WTC11 (cell line): Measurements from ENCODE around the gene CDHR5. TPM values are rescaled to one million over a fixed set of nuclear protein-coding genes. Genes with fewer than 3 reads are reported as not detected.
A peak's percentile ranks its signal among the peaks of the same experiment; 100 is the strongest.

ENCODE experiments used
- ATAC-seq: fragments of 200-7000 bp; cut with Tn5 transposase; 2 replicates; pipeline ENCODE4 v1.10.0; 2021; ENCODE audit warnings: mild to moderate bottlenecking, moderate library complexity
- CTCF ChIA-PET: fragments of 300-600 bp; sonication (Branson Sonifier 250); formaldehyde crosslinking; loops from one replicate; lab custom pipeline; 2021; ENCODE audit warnings: antibody characterized with exemption; lab: Charles Lee
- POLR2A ChIA-PET: fragments of 350-600 bp; sonication (Branson Sonifier 250); formaldehyde crosslinking; loops from one replicate; lab custom pipeline; 2021; ENCODE audit warnings: antibody characterized with exemption; lab: Charles Lee
- DNase-seq: peaks from one replicate; pipeline ENCODE4 v3.0.0; 2021; ENCODE audit warnings: low spot score
- H3K27ac Mint-ChIP-seq: 2 replicates; pipeline ENCODE4 v1.8.0; 2021; ENCODE audit warnings: mixed read lengths
- H3K27me3 Mint-ChIP-seq: 2 replicates; pipeline ENCODE4 v1.8.0; 2021; ENCODE audit warnings: low read depth, mild to moderate bottlenecking, moderate library complexity, mixed read lengths
- H3K36me3 Mint-ChIP-seq: 2 replicates; pipeline ENCODE4 v1.8.0; 2021; ENCODE audit warnings: mixed read lengths
- H3K4me1 Mint-ChIP-seq: 2 replicates; pipeline ENCODE4 v1.8.0; 2022; ENCODE audit warnings: mixed read lengths
- H3K4me3 Mint-ChIP-seq: 2 replicates; pipeline ENCODE4 v1.8.0; 2021; ENCODE audit warnings: mild to moderate bottlenecking, moderate library complexity, mixed read lengths
- H3K9me3 Mint-ChIP-seq: 2 replicates; pipeline ENCODE4 v1.8.0; 2021; ENCODE audit warnings: mixed read lengths
- CTCF ChIP-seq: fragments of 200-600 bp; IDR thresholded peaks from 2 replicates; pipeline ENCODE4 v1.8.0; 2022; ENCODE audit warnings: antibody characterized with exemption
- E2F5 ChIP-seq: sonication (generic); formaldehyde crosslinking; IDR thresholded peaks from 2 replicates; pipeline ENCODE4 v1.8.1; 2022; ENCODE audit warnings: mild to moderate bottlenecking, moderate library complexity, missing genetic modification reagents
- EMX1 ChIP-seq: fragments of 250-450 bp; sonication (Bioruptor Pico); IDR thresholded peaks from 2 replicates; pipeline ENCODE4 v1.8.0; 2021; ENCODE audit warnings: mild to moderate bottlenecking
- FOXP1 ChIP-seq: sonication (generic); formaldehyde crosslinking; IDR thresholded peaks from 2 replicates; pipeline ENCODE4 v1.8.0; 2022; ENCODE audit warnings: missing genetic modification reagents, mild to moderate bottlenecking, moderate library complexity, borderline replicate concordance
- GRHL2 ChIP-seq: fragments of 250-450 bp; sonication (Bioruptor Pico); IDR thresholded peaks from 2 replicates; pipeline ENCODE4 v1.8.0; 2022; ENCODE audit warnings: mild to moderate bottlenecking, moderate library complexity; ENCODE audit not compliant: insufficient replicate concordance, severe bottlenecking
- HMGA2 ChIP-seq: fragments of 250-450 bp; sonication (Bioruptor Pico); IDR thresholded peaks from 2 replicates; pipeline ENCODE4 v1.4.0; 2021; ENCODE audit warnings: mild to moderate bottlenecking, moderate library complexity
- IRF2 ChIP-seq: sonication (generic); formaldehyde crosslinking; IDR thresholded peaks from 2 replicates; pipeline ENCODE4 v1.8.0; 2022; ENCODE audit warnings: low read depth, missing genetic modification reagents, borderline replicate concordance
- MXD4 ChIP-seq: fragments of 250-450 bp; sonication (Bioruptor Pico); IDR thresholded peaks from 2 replicates; pipeline ENCODE4 v1.8.0; 2021; ENCODE audit warnings: mild to moderate bottlenecking, moderate library complexity, borderline replicate concordance
- PRRX2 ChIP-seq: fragments of 250-450 bp; sonication (Bioruptor Pico); IDR thresholded peaks from 2 replicates; pipeline ENCODE4 v1.8.0; 2021; ENCODE audit warnings: mild to moderate bottlenecking
- TCF7 ChIP-seq: sonication (generic); formaldehyde crosslinking; IDR thresholded peaks from 2 replicates; pipeline ENCODE4 v1.8.0; 2022; ENCODE audit warnings: mild to moderate bottlenecking, low read depth, missing genetic modification reagents, moderate library complexity
- TEAD1 ChIP-seq: sonication (generic); formaldehyde crosslinking; IDR thresholded peaks from 2 replicates; pipeline ENCODE4 v1.8.0; 2022; ENCODE audit warnings: mild to moderate bottlenecking, missing genetic modification reagents
- TP53 ChIP-seq: sonication (generic); formaldehyde crosslinking; IDR thresholded peaks from 2 replicates; pipeline ENCODE4 v1.8.1; 2023; ENCODE audit warnings: mild to moderate bottlenecking, missing genetic modification reagents
- ZNF232 ChIP-seq: sonication (generic); formaldehyde crosslinking; IDR thresholded peaks from 2 replicates; pipeline ENCODE4 v1.8.0; 2022; ENCODE audit warnings: mild to moderate bottlenecking, missing genetic modification reagents
- ZNF263 ChIP-seq: sonication (generic); formaldehyde crosslinking; IDR thresholded peaks from 2 replicates; pipeline ENCODE4 v1.8.1; 2022; ENCODE audit warnings: low read depth, mild to moderate bottlenecking, moderate library complexity, missing genetic modification reagents
- ZNF317 ChIP-seq: sonication (generic); formaldehyde crosslinking; IDR thresholded peaks from 2 replicates; pipeline ENCODE4 v1.8.1; 2023; ENCODE audit warnings: low read depth, mild to moderate bottlenecking, moderate library complexity, missing genetic modification reagents, borderline replicate concordance
- ZNF671 ChIP-seq: fragments of 250-450 bp; sonication (Bioruptor Pico); IDR thresholded peaks from 2 replicates; pipeline ENCODE4 v1.8.0; 2021; ENCODE audit warnings: mild to moderate bottlenecking
- total RNA-seq: library from RNA; stranded (reverse); gene quantifications from 3 replicates; pipeline ENCODE4 v1.2.3, GENCODE V29; 2021
- TF ChIP-seq, protein P1 (sequence below): fragments of 250-450 bp; sonication (Bioruptor Pico); IDR thresholded peaks from 2 replicates; pipeline ENCODE4 v1.9.0; 2021; ENCODE audit warnings: mild to moderate bottlenecking, borderline replicate concordance
- TF ChIP-seq, protein P2 (sequence below): sonication (generic); formaldehyde crosslinking; IDR thresholded peaks from 2 replicates; pipeline ENCODE4 v1.8.1; 2022; ENCODE audit warnings: low read depth, mild to moderate bottlenecking, moderate library complexity, missing genetic modification reagents, borderline replicate concordance

Gene CDHR5
- total RNA-seq, 1 experiment from 2014 or later = 0.26 TPM

DNA sequence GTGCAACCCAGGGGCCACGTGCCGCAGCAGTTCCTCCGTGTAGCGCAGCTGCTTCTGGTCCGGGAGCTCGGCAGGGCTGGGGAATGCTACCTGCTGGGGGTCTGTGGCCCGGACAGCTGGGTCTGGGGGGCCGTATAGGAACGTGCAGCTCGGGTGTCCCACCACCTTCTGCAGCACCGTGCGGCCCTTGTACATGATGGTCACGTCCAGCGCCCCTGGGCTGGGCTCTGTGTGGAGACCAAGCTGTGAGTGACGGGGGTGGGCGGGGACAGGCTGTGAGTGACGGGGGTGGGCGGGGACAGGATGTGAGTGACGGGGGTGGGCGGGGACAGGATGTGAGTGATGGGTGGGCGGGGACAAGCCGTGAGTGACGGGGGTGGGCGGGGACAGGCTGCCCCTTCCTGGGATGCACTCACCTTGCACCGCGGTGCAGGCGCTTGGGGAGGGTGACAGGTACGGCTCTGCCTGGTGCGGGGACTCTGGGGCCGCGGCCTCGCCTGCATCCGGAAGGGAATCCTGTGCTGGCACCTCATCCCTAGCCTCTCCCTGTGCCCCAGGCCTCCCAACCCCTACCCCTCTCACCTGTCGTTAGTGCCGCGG is 11.3 kb downstream of the CDHR5 start (continued):
- TF ChIP-seq, protein P1, sequence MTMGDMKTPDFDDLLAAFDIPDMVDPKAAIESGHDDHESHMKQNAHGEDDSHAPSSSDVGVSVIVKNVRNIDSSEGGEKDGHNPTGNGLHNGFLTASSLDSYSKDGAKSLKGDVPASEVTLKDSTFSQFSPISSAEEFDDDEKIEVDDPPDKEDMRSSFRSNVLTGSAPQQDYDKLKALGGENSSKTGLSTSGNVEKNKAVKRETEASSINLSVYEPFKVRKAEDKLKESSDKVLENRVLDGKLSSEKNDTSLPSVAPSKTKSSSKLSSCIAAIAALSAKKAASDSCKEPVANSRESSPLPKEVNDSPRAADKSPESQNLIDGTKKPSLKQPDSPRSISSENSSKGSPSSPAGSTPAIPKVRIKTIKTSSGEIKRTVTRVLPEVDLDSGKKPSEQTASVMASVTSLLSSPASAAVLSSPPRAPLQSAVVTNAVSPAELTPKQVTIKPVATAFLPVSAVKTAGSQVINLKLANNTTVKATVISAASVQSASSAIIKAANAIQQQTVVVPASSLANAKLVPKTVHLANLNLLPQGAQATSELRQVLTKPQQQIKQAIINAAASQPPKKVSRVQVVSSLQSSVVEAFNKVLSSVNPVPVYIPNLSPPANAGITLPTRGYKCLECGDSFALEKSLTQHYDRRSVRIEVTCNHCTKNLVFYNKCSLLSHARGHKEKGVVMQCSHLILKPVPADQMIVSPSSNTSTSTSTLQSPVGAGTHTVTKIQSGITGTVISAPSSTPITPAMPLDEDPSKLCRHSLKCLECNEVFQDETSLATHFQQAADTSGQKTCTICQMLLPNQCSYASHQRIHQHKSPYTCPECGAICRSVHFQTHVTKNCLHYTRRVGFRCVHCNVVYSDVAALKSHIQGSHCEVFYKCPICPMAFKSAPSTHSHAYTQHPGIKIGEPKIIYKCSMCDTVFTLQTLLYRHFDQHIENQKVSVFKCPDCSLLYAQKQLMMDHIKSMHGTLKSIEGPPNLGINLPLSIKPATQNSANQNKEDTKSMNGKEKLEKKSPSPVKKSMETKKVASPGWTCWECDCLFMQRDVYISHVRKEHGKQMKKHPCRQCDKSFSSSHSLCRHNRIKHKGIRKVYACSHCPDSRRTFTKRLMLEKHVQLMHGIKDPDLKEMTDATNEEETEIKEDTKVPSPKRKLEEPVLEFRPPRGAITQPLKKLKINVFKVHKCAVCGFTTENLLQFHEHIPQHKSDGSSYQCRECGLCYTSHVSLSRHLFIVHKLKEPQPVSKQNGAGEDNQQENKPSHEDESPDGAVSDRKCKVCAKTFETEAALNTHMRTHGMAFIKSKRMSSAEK (CRISPR knock-in tag) = no peak
- TF ChIP-seq HMGA2 (no peak), TP53 (CRISPR knock-in tag) (no peak), TCF7 (CRISPR knock-in tag) (no peak), GRHL2 (CRISPR knock-in tag) (no peak)
- TF ChIP-seq, all 79 proteins: peak for 0

- ATAC-seq = no peak
- ChIA-PET CTCF (interaction anchor here (0.5 to 2.8 kb wide), 5 partner anchors 22 to 150 kb away, joined by 3 to 14 read pairs (median 4); no protein-coding TSS in a partner anchor), POLR2A (no interaction called here)
- Mint-ChIP-seq H3K27ac (no peak overlapping the region), H3K36me3 (peaks cover 13% of the 10 kb centered on the region), H3K27me3 (no peaks in the 10 kb centered on the region)
- TF ChIP-seq ZNF317 (CRISPR knock-in tag) (no peak), TP53 (CRISPR knock-in tag) (no peak), PRRX2 (no peak), ZNF232 (CRISPR knock-in tag) (no peak), EMX1 (CRISPR knock-in tag) (no peak)
- TF ChIP-seq, all 79 proteins: peak for 0
- no peak overlapping the region for H3K4me3 Mint-ChIP-seq
- no peak for DNase-seq
- no peaks in the 10 kb centered on the region for H3K9me3 Mint-ChIP-seq
- H3K4me1 Mint-ChIP-seq = 0 out of 2 replicates have a peak, but pooled peaks cover 4% of the 10 kb centered on the region
Measured at GRCh38 chr11:612961-613300, 11.8 kb downstream of the CDHR5 start.

GRCh38 chr11:612201-612960 is 12.4 kb downstream of the CDHR5 start:
- ChIA-PET CTCF (interaction anchor here (0.6 to 2.8 kb wide), 7 partner anchors 23 to 151 kb away, joined by 3 to 14 read pairs (median 4); partner anchors contain the start of genes LMNTD2 and PHRF1), POLR2A (no interaction called here)
- no peak for DNase-seq
- H3K27ac Mint-ChIP-seq = peak overlapping the region; percentile 82; the same call in 1 of the 2 replicates
- no peak for TF ChIP-seq MXD4 (CRISPR knock-in tag)
- no peak for TF ChIP-seq ZNF671 (CRISPR knock-in tag)
- no peak for TF ChIP-seq IRF2 (CRISPR knock-in tag)
- no peak overlapping the region for H3K4me3 Mint-ChIP-seq
- 0 out of 2 replicates have a peak, but pooled peaks cover 4% of the 10 kb centered on the region for H3K4me1 Mint-ChIP-seq
- H3K36me3 Mint-ChIP-seq = peaks cover 14% of the 10 kb centered on the region
- H3K9me3 Mint-ChIP-seq = no peaks in the 10 kb centered on the region
- no peak for ATAC-seq
- H3K27me3 Mint-ChIP-seq = no peaks in the 10 kb centered on the region

DNA sequence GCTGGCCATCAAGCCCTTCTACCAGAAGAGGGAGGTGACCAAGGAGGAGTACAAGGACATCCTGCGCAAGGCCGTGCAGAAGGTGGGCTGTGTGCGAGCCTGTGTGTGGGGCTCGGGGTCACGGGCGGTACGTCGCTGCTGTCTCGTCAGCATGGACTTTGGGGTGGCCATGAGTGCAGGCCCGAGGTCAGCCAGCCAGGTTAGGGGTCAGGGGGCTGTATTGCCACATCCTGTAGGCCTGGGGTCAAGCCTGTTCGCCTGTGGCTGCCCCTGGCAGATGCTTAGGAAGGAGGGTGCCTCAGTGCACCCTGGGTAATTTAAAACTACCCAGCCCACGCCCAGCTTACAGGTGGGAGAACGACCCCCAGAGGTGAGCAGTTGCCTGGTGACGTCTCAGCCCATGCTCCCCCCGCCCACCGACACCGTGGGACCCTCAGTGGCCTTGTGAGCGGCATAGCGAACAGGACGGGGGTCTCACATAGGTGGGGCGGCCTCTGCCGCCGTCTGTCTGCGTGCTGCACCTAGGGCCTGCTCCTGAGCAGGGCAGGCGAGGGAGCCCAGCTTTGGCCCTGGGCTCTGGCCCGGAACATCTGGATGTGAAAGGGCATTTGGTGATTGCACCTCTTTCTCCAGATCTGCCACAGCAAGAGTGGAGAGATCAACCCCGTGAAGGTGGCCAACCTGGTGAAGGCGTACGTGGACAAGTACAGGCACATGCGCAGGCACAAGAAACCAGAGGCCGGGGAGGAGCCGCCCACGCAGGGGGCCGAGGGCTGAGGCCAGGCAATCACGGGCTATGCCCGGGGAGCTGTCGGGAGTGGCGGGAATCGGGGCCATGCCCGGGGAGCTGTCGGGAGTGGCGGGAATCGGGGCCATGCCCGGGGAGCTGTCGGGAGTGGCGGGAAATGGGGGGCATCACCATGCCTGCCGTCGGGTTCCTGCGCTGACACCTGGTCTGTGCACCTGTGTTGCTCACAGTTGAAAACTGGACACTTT is 13.5 kb downstream of the CDHR5 start:
- Mint-ChIP-seq H3K4me1 (0 out of 2 replicates have a peak, but pooled peaks cover 4% of the 10 kb centered on the region), H3K27ac (no peak overlapping the region), H3K36me3 (peaks cover 23% of the 10 kb centered on the region), H3K4me3 (no peak overlapping the region), H3K9me3 (no peaks in the 10 kb centered on the region), H3K27me3 (no peaks in the 10 kb centered on the region)
- ATAC-seq (no peak), DNase-seq (no peak)
- ChIA-PET POLR2A (no interaction called here), CTCF (interaction anchor here (0.6 to 2.8 kb wide), 4 partner anchors 26 to 115 kb away, joined by 3 to 14 read pairs (median 4); partner anchors contain the start of gene LMNTD2)
- no peak for TF ChIP-seq CTCF
- TF ChIP-seq, protein P2, sequence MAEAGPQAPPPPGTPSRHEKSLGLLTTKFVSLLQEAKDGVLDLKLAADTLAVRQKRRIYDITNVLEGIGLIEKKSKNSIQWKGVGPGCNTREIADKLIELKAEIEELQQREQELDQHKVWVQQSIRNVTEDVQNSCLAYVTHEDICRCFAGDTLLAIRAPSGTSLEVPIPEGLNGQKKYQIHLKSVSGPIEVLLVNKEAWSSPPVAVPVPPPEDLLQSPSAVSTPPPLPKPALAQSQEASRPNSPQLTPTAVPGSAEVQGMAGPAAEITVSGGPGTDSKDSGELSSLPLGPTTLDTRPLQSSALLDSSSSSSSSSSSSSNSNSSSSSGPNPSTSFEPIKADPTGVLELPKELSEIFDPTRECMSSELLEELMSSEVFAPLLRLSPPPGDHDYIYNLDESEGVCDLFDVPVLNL (CRISPR knock-in tag) = no peak
- TF ChIP-seq FOXP1 = no peak
- TF ChIP-seq TEAD1 (CRISPR knock-in tag) = no peak
- TF ChIP-seq TP53 (CRISPR knock-in tag) = no peak
- no peak for TF ChIP-seq ZNF317 (CRISPR knock-in tag)
- TF ChIP-seq ZNF263 (CRISPR knock-in tag) = no peak
- TF ChIP-seq E2F5 = no peak
